ENCODE measurements around the gene LURAP1L.

DNA sequence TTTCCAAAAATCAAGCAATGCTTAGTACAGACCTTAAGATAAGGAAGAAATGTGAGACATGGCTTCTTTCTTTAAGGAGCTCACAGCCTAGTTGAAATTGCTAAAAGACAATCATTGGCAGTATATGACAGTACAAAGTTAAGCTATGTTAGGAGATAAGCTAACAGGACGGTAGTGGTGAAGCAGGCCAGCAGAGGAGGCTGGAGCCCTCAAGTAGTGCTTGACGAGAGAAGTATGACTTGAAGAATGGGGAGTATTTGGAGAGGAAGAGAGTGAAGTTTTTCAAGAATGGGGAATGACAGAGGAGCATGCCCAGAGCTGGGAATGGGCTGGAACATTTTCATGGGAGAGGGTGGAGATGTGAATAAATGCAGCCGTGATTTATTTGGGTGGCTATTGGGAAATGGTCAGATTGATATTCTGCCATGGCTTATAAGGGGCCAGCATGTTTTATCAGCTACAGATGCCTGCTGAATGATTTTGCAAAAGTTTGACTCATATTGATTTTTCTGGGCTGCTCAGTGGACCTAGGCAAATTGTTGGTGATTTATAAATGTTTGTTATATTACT, 43.7 kb downstream of the LURAP1L start:
- TF ChIP-seq ZNF140 (tag by site-specific recombination; IDR thresholded peaks at IDR 0.05): no peak
- no peak for TF ChIP-seq MEIS1 (CRISPR knock-in tag; IDR thresholded peaks at IDR 0.05; ENCODE audit: borderline replicate concordance)
- no peak for TF ChIP-seq HOXC10 (CRISPR knock-in tag; IDR thresholded peaks at IDR 0.05)
- TF ChIP-seq, protein P1, sequence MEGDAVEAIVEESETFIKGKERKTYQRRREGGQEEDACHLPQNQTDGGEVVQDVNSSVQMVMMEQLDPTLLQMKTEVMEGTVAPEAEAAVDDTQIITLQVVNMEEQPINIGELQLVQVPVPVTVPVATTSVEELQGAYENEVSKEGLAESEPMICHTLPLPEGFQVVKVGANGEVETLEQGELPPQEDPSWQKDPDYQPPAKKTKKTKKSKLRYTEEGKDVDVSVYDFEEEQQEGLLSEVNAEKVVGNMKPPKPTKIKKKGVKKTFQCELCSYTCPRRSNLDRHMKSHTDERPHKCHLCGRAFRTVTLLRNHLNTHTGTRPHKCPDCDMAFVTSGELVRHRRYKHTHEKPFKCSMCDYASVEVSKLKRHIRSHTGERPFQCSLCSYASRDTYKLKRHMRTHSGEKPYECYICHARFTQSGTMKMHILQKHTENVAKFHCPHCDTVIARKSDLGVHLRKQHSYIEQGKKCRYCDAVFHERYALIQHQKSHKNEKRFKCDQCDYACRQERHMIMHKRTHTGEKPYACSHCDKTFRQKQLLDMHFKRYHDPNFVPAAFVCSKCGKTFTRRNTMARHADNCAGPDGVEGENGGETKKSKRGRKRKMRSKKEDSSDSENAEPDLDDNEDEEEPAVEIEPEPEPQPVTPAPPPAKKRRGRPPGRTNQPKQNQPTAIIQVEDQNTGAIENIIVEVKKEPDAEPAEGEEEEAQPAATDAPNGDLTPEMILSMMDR (tag by site-specific recombination; IDR thresholded peaks at IDR 0.05): no peak
- no peak for TF ChIP-seq ZNF561 (tag by site-specific recombination; IDR thresholded peaks at IDR 0.05; ENCODE audit: borderline replicate concordance)
- no peak for TF ChIP-seq ZFP37 (tag by site-specific recombination; IDR thresholded peaks at IDR 0.05)
- no peak for TF ChIP-seq ZBTB17 (tag by site-specific recombination; IDR thresholded peaks at IDR 0.05)
